Choroid plexus epithelial cell (primary cell): ENCODE data around the gene C1orf21.
A peak's percentile ranks its signal among the peaks of the same experiment; 100 is the strongest.

Experiments used
- DNase-seq: peaks from one replicate; pipeline ENCODE4 v3.0.0-alpha.2; 2010; ENCODE audit warnings: low read depth
- H3K4me3 ChIP-seq: 2 replicates; pipeline ENCODE4 v1.5.1; 2011; ENCODE audit warnings: low read depth, mild to moderate bottlenecking, control low read depth, low read length, moderate library complexity
- TF ChIP-seq, protein P1 (sequence below): conservative IDR thresholded peaks from 2 replicates; pipeline ENCODE4 v1.5.1; 2011; ENCODE audit warnings: low read depth, mild to moderate bottlenecking, control low read depth, inconsistent platforms, low read length, moderate library complexity

The C1orf21 gene

DNA sequence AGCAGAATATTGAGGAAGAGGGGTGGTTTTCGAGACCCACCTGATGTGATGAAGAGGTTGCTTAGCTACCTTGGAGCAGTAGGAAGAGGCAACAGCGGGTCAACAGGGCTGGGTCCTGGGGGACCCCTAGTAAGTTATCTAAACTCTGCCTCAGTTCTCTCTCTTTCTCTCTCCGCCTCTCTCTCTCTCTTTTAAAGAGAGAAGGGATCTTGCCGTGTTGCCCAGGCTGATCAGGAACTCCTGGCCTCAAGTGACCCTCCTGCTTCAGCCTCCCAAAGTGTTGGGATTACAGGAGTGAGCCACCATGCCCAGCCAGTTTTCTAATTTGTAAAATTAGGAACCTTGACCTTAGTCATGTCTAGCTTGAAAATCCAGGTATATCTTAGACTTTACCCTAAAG, 77.9 kb downstream of the C1orf21 start:
- H3K4me3 ChIP-seq: no peak overlapping the region
- TF ChIP-seq, protein P1, sequence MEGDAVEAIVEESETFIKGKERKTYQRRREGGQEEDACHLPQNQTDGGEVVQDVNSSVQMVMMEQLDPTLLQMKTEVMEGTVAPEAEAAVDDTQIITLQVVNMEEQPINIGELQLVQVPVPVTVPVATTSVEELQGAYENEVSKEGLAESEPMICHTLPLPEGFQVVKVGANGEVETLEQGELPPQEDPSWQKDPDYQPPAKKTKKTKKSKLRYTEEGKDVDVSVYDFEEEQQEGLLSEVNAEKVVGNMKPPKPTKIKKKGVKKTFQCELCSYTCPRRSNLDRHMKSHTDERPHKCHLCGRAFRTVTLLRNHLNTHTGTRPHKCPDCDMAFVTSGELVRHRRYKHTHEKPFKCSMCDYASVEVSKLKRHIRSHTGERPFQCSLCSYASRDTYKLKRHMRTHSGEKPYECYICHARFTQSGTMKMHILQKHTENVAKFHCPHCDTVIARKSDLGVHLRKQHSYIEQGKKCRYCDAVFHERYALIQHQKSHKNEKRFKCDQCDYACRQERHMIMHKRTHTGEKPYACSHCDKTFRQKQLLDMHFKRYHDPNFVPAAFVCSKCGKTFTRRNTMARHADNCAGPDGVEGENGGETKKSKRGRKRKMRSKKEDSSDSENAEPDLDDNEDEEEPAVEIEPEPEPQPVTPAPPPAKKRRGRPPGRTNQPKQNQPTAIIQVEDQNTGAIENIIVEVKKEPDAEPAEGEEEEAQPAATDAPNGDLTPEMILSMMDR: no peak
- no peak for DNase-seq

GRCh38 chr1:184465489-184466146, 78.8 kb downstream of the C1orf21 start:
- DNase-seq: peak; percentile 50
- no peak overlapping the region for H3K4me3 ChIP-seq
- TF ChIP-seq, protein P1: peak; percentile 56

DNA sequence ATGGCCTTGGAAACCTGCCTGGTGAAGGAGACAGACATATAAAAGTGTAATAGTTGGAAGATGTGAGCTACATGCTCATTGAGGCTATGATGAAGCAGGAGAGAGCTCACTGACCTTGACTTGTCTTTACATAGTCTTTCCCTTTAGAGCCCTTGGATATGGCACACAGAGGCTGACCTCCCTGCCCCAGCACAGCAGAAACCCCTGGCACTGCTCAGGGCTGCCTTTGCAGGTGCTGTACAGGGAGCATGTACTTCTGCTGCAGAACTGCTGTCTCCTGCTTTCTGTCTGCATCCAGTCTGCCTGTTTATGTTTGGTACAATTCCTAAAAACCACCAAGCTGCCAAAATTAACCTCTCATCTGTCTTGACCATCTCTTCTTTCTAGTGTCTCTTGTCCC, 80.5 kb downstream of the C1orf21 start:
- no peak for DNase-seq
- no peak overlapping the region for H3K4me3 ChIP-seq
- TF ChIP-seq, protein P1: no peak

GRCh38 chr1:184469396-184469795, 82.6 kb downstream of the C1orf21 start:
- DNase-seq: no peak
- TF ChIP-seq, protein P1: no peak
- H3K4me3 ChIP-seq: no peak overlapping the region

DNA sequence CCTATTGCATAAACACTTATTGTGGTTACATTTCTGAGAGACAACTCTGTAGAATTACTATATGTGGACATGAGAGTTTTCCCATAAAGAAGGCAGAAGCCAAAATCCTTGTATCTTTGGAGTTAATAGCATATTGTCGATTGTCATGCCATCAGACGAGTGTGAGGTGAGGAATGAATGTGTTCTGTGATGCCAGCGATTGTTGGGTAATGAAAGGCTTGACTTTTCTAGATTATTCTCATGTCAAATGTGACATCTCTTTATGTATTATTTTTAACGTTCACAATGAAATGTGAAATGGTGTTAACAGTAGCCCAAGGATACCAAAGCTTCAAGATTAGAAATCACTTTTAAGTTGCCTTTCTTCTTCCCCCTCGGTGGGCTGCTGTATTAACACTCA, 84.9 kb downstream of the C1orf21 start:
- TF ChIP-seq, protein P1: no peak

DNA sequence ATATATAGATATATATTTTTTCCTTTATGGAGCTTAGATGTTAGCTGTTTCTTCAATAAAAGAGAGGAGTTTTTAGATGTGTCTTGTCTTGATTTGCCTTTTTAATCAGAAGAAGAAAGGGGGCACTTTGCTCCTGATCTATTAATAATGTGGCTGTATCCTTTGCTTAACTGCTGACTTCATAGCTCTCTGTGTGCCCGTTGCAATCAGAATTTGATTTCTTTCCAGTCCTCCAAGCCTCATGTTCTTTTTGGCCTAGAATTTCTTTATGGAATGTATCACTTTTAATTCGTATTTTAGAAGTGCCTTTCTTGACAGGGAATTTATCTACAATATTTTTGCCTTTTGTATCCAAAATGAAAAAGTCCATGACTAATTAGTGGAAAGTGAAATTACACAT, 85.3 kb downstream of the C1orf21 start:
- H3K4me3 ChIP-seq: no peak overlapping the region
- no peak for DNase-seq
- TF ChIP-seq, protein P1: no peak

More for the DNA sequence above, 84.9 kb downstream of the C1orf21 start:
- H3K4me3 ChIP-seq: no peak overlapping the region
- DNase-seq: no peak

DNA sequence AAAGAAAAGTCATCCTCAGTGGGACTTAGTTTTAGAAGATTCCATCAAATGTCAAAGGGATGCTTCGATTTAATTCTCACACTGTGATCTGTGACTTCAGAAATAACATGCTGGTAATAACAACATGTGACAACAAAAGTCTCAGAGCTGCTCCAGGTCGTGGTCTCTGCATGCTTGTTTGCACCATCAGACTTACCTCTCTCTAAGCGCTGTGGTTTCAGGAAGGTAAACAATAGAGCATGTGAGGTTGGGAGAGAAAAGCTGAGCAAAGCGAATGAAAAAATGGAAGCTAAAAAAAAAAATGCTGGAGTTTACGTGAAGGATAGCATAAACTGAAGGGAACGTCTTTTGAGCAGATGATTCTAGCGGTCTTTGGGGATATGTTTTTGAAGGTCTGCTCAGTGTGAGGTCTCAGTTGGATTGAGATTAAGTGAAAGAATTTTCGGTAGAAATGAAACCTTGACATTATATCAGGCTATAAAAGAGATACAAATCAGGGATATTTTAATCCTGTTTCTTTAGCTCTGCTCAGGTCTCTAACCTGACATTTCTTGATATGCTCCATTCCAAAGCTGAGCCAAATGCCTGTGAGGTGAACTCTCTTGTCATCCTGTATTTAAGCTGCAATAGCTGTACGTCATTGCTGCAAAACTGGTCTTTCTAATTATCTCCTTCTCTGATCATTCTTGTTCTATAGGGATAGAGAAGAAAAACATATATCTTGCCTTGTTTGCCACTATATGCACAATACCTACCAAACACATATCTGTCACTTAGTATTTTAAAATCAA, 86.5 kb downstream of the C1orf21 start:
- TF ChIP-seq, protein P1: no peak
- no peak for DNase-seq
- no peak overlapping the region for H3K4me3 ChIP-seq
